NAMALWA (cell line): Measurements from ENCODE around the gene GPC2.
"Not testable (repeated sequence)": the region's sequence is repeated elsewhere in the genome, so short reads cannot be mapped to it uniquely, and the experiment has no call there.

Experiments
- DNase-seq: peaks from one replicate; pipeline ENCODE4 v3.0.0-alpha.2; 2015; ENCODE audit warnings: low spot score

GPC2 gene

DNA sequence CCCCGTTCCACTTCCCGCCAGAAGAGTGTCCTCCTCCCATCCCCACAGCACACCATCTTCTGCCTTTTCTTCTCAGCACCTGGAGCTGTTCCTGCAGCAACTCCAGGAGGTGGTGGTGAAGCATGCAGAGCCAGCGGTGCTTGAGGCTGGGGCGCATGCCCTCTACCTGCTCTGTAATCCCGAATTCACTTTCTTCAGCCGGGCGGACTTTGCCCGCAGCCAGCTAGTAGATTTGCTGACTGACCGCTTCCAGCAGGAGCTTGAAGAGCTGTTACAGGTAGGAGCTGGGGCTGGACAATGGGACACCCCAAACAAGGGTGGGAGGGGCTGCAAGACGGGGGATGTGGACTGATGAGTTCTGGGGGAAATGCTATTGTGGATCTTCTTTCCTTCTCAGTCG is 23.5 kb upstream of the GPC2 start:
- DNase-seq: no peak

DNA sequence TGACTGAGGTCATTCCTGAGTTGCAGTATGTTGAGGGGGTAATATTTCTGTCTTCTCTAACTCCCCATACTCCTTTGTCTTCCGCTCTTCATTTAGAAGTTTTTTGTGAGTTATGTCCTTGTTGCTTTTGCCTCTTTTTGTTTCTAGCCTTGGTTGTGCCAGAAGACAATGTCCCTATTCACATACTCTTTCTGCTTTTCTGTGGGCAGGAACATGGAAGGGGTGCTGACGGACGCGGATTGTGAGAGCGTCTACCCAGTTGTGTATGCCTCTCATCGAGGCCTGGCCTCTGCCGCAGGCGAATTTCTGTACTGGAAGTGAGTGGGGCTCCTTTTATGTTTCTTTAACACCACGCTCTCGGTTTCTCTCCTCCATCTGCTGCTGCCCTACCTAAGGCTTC is 21.1 kb upstream of the GPC2 start:
- DNase-seq: no peak

DNA sequence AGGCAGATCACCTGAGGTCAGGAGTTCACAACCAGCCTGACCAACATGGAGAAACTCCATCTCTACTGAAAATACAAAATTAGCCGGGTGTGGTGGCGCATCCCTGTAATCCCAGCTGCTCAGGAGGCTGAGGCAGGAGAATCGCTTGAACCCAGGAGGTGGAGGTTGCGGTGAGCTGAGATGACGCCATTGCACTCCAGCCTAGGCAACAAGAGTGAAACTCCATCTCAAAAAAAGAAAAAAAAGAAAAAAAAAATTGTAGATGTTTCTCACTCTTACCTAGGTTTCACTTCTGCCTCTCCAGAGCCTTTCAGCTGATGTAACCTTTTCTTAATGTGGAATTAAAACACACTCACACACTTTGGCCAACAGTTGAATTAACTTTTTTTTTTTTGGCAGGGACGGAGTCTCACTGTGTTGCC is 18.7 kb upstream of the GPC2 start:
- DNase-seq: peak; percentile 72

DNA sequence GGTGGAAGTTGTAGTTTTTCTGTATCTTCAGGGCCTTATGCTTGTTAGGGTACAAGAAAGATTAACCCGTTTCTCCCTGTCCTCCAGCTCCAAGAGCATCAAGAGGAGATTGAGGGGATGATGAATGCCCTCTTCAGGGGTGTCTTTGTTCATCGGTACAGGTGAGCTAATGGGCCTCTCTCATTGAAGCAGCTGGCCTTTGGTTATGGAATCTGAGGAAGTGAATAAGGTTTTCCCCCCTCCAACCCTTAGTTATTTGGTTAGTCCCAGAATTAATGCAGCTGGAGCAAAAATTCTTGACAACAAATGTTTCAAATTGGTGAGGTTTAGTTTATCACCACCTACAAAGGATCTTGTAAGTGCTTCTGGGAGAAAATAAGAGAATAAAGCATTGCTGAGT is 18.0 kb upstream of the GPC2 start:
- no peak for DNase-seq

DNA sequence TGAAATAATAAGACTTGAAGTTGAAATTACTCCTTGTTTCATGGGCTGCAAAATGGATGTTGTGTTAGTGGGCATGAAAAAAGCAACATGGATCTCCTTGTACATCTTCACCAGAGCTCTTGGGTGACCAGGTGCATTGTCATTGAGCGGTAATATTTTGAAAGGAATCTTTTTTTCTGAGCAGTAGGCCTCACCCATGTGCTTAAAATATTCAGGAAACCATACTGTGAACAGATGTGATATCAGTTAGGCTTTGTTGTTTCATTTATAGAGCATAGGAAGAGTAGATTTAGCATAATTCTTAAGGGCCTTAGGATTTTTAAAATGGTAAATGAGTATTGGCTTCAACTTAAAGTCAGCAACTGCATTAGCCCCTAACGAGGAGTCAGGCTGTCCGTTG is 15.8 kb upstream of the GPC2 start:
- DNase-seq: peak; percentile 68

DNA sequence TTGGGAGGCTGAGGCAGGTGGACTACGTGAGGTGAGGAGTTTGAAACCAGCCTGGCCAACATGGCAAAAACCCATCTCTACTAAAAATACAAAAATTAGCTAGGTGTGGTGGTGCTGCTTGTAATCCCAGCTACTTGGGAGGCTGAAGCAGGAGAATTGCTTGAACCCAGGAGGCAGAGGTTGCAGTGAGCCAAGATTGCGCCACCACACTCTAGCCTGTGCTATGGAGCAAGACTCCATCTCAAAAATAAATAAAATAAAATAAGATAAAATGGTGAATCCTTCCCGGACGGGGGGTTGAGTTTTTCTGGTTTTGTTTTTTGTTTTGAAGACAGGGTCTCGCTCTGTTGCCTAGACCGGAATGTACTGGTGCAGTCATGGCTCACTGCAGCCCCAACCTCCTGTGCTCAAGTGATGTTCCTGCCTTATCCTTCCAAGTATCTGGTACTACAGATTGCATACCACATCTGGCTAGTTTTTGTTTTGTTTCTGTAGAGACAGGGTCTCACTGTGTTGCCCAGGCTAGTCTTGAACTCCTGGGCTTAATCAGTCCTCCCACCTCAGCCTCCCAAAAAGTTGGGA is 15.2 kb upstream of the GPC2 start:
- DNase-seq: peak; percentile 89

DNA sequence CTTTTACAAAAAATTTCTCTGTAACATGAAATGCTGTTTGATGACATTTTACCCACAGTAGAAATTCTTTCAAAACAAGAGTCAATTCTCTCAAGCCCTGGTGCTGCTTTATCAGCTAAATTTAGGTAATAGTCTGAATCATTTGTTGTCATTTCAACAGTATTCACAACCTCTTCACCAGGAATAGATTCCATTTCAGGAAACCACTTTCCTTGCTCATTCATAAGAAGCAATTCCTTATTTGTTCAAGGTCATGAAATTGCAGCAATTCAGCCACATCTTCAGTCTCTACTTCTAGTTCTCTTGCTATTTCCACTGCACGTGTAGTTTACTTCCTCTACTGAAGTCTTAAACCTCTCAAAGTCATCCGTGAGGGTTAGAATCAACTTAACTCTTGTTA is 14.6 kb upstream of the GPC2 start:
- peak; percentile 74 for DNase-seq

DNA sequence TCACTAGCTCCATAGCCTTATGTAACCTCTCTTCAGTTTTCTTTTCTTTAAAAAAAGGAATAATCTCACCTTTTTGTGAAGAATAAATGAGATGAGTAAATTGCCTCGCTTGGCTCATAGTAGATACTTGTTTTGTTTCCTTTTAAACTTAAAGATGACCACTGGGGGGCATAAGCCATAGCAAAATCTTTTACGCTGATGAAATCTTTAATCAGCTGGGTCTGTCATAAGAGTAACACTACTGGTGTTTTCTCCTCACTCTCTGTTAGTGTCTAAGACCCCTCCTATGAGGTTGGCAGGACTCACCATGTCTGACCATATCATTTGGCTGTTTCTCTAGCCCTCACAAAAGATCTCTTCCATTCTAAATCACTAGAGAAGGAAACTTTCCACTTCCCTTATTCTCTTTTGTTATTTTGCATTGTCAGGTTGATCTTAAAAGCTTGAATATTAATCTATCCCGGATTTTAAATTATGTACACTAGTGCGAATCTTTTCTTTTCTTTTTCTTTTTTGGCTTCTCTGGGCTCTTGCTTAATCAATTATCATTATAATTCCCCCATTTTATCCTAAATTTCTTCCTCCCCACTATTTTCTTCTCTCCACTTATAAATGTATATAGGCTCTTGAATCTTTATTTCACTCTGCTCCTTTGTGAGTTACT is 13.0 kb upstream of the GPC2 start:
- peak; percentile 91 for DNase-seq

DNA sequence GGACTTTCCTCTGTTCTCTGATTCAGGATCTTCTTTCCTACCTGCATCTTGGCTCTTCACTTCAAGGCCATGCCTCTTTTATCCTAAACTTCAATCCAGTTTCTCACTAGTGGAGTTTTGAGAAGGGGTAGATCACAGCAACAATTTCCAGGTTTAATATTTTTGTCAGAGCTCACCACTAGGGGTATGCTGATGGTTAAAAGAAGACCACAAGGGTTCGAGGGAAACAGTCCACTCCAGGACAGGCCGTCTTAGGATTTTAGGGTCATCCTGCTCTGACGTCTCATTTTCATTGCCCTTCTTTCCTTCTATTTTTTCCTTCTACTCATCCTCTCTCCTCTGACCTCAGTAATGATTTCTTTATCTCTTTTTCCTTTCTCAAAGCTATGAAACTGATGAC is 11.9 kb upstream of the GPC2 start:
- peak; percentile 50 for DNase-seq

DNA sequence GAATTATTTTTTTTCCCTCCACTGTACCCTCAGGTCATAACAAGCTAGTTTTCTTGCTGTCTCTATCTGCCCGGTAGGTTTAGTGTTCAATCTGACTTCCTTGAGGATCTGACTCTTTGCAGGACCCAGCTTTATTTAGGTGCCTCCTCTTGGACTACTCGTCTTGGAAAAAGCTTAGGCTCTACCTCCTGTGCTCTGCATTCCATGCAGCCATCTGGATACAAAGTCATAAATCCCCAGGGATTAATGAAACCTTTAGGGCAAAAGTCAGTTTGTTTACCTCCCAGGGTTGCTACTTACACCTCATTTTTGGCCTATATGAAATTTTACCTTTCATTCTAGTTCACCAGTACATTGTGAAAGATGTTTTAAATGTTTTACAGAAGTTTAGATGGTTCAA is 8.5 kb upstream of the GPC2 start:
- DNase-seq: no peak

DNA sequence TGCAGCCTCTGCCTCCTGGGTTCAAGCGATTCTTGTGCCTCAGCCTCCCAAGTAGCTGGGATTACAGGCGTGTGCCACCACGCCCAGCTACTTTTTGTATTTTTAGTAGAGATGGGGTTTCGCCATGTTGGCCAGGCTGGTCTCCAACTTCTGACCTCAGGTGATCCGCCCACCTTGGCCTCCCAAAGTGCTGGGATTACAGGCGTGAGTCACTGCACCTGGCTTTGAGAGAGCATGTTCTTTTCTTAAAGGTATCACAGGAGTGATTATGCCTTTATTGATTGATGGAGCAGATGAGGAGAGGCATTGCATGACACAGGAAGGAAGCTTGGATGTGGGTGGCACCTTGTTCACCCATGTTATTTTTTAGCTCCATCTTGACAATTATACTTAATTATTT is 5.9 kb upstream of the GPC2 start:
- not testable (repeated sequence) for DNase-seq

DNA sequence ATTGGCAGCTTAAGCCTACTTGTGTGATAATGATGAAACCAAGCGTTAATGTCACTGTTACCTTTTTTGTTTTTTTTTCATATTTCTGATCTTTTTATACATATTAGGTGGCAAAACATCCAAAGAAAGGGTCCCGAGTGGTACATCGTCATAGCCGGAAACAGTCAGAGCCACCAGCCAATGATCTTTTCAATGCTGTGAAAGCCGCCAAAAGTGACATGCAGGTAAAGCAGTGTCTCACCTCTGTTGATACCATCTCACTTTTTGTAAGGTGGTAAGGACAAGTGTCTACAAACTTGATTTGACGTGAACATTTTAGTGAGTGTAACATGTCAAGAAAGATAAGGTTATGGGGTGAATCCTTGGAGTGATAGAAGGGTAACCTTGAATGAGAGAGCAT is 5.4 kb upstream of the GPC2 start:
- DNase-seq: not testable (repeated sequence)

DNA sequence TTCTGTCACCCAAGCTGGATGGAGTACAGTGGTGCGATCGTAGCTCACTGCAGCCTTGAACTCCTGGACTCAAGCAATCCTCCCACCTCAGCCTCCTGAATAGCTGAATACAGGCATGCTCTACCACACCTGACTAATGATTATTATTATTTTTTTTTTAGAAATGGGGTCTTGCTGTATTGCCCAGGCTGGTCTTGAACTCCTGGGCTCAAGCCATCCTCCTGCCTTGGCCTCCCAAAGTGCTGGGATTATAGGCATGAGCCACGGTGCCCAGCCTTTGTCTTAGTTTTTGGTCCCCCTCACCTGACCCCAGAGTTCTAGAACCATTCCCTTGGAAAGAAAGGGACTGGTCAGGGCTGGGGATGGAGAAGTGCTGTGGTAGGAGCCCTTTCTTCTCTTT is 2.9 kb upstream of the GPC2 start:
- DNase-seq: not testable (repeated sequence)

DNA sequence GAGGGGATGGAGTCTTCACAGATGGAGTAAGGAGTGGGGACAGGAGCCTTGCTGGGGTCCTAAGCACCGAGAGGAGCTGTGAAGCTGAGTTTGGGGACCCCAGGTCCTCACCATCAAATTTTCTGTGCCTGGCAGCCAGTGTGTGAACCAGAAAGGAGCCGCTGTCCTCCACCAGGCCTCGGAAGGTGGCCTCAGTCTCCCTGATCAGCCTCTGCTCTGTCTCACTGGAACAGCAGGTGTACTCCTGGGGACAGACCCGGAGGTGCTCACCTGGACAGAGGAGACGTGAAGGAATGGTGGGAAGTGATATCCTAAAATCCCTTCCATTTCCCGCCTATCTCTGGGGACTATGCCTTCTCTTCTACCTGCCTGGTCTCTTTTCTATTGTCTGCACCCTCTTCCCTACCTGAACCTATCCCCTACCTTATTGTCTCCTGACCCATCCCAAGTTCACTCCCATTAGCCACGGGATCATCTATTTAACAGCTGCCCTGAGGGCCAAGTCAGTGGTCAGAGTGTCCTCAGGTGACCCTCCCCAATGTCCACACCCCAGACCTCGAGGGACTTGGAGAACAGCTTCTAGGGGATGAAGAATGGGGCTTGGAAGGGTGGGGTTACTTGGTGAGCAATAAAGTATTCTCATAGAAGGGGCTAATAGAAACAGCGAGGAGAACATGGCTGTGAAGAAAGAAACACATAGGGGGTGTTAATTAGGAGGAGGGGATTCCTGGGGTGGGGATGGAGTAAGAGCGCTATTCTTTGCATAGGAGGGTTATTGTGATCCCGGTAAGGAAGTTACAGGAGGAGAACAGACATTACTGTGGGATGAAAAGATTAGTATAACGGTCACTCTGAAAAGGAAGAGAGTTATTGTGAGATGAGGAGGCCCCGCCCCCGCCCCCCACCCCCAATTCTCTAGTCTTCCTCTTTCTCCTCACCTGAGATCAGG is 811 bp downstream of the GPC2 start:
- no peak for DNase-seq

DNA sequence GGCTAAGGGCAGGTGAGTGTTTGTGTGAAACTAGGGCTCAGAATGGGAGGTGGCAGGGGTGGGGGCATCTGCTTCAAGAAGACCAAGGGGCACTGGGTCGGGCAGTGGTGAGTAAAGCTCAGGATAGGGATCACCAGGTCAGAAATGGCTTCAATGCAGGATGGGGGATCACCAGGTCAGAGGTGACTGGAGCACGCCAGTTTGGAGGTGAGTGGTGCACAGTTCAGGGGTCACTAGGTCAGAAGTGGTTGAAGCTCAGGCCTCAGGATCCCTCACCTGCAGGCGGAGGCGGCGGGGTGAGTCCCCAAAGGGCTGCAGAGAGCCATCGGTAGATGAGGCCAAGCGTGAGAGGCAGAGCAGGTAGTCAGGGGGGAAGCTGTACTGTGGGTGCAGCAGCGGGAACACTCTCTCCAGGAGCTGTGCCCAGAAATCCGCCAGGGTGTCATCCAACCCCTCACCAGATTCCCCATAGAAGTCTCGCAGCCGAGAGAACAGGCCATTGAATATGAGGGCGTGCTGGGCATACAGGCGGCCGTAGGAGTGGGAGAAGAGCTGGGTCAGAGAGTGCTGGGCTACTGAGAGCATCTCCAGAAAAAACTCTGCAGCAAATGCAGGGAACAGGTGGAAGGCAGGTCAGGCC is 1.8 kb downstream of the GPC2 start:
- no peak for DNase-seq

DNA sequence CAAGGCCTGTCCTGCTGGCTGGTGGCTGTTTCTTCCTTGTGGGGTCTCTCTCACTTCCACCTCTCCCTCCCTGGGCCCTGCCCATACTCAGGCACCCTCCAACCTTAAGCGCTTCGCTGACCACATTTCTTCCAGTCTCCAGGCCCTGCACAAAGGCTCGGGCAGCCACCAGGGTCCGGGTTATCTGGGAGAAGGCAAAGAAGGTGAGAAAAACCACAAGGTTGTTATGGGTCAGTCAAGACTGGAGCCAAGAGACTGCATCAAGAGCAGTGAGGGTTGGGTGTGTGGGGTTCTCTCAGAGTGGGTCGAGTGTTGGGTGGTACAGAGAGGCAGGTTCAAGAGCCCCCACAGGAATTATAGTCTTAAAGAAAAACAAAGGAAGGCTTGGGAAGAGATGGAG is 2.6 kb downstream of the GPC2 start:
- DNase-seq: no peak

DNA sequence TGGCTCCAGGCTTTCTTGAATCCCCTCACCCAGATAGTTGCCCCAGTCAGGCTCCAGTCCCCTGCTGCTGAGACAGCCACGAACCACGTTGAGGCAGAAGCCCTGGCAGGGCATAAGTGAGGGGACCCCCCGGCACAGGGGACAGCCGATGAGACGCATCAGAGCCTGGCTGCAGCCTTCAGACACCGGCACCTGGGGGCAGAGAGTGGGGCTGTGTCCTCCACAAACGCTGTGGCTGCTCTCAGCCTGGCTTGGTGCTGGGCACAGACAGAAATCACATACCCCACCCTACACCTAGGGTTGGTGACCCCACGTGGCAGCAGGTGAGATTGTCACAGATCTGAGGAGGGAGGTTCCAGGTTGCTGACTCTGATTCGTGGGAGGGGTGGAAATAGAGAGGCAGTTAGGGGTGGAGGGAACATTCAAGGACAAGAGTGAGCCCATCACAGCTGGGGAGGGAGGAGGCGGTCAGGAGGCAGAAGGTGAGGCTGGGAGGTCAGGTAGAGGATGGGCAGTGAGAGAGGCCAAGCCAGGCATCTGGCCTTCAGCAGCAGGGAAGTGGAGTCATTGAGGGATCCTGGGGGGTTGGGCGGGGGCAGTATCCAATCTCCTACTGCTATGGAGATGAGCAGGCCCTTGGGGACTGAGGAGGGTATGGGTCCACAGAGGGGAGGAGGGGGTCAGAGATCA is 3.2 kb downstream of the GPC2 start:
- no peak for DNase-seq

DNA sequence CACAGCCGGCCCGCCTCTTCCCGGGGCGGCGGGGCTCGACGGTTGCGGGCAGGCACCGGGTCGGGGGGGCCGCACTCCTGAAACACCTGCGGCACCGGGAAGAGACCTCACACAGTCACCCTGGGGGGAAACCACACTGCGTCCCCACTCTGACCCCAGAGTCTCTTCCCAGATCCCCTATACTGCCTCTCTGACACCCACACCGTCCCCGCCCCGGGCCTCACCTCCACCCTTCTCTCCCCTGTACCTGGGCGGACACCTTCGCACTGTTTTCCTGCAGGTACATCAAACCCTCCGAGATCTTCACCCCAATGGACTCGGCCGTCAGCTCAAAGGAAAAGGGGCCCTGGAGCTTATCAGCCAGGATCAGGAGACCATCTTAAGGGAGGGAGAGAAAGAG is 5.3 kb downstream of the GPC2 start:
- no peak for DNase-seq

DNA sequence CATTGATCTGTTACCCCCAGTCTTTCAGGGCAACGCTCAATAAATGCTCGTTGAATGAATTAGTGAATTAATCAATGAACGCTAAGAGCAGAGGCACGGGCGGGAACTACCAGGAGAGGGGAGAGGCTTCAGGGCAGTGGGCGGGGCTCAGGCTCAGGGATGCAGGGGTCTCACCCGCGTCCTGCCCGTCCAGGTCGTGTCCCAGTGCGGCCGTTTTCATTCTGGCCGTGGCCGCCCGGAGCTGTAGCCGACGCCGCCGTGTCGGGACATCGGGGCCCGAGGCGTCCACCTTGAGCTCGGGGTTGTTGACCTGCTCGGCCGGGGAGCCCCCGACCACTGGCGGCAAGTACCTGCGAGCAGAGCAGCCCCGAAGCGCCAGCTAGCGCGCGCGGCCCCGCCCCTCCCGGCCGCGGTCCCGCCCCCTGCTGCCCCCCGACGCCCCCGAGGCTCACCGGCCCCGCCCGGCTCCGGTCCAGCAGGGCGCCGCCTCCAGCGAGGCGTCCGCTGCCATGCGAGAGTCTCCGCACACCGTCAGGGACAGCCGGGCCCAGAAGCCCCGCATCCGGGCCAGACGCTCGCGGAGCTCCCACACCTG is 6.0 kb downstream of the GPC2 start:
- no peak for DNase-seq

DNA sequence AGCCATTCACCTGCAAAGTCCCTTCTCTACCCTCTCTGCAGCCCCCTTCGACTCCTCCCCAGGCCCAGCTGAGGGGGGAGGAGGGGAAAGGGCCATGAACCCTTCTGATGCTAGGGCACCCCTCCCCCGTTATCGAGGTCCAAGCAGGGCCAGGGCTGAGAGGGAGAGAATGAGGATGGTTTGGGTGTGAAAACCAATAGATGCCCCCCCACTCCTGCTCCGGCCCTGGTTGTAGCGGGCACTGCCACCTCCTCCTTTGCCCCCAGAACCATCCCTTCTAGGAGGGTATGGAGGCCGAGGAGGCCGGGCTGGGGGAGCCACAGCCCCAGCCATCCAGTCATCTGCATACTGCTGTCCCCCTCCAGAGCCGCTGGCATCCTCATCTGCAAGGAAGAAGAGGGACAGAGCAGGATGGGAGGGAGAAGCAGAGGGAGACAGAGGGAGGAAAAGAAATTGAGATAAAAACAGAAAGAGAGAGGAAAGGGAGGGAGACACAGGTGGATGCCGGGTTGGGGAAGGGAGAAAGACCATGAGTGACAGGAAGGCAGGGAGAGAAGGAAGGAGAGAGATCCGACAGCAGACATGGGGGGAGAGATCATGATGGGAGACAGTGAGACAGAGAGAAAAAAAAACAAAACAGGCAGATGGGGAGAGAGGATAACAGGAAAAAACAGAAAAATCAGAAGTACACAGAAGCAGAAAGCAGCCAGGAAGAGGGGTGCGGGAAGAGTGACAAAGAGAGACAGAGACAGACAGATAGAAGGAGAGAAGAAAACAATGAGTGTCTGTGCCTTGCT is 6.9 kb downstream of the GPC2 start:
- DNase-seq: no peak
